ENCODE measurements around the gene OR6B1.

Gene OR6B1

DNA sequence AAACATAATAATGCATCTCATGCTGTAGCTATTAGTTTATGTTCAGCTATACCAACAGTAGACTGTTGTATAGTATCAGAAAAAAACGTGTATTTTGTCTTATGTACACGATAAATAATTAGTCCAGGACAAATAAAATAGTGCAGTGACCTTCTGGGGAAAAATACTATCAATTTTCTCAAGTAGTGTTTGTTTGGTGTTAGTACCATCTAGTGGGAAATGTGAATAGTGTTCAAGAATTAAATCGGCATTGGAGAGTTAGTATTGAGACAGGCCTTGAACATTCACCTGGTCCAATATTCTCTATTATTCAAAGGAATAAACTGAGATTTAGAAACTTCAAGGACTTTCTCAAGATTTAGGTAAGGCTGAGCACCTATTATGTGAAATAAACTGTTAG is 26.9 kb downstream of the OR6B1 start:
- H3K27ac ChIP-seq, result no peak overlapping the region
- TF ChIP-seq ZFX (IDR thresholded peaks at IDR 0.05; ENCODE audit: borderline replicate concordance), result no peak
- TF ChIP-seq, protein P1, sequence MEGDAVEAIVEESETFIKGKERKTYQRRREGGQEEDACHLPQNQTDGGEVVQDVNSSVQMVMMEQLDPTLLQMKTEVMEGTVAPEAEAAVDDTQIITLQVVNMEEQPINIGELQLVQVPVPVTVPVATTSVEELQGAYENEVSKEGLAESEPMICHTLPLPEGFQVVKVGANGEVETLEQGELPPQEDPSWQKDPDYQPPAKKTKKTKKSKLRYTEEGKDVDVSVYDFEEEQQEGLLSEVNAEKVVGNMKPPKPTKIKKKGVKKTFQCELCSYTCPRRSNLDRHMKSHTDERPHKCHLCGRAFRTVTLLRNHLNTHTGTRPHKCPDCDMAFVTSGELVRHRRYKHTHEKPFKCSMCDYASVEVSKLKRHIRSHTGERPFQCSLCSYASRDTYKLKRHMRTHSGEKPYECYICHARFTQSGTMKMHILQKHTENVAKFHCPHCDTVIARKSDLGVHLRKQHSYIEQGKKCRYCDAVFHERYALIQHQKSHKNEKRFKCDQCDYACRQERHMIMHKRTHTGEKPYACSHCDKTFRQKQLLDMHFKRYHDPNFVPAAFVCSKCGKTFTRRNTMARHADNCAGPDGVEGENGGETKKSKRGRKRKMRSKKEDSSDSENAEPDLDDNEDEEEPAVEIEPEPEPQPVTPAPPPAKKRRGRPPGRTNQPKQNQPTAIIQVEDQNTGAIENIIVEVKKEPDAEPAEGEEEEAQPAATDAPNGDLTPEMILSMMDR (IDR thresholded peaks at IDR 0.05), result peak; percentile 74

DNA sequence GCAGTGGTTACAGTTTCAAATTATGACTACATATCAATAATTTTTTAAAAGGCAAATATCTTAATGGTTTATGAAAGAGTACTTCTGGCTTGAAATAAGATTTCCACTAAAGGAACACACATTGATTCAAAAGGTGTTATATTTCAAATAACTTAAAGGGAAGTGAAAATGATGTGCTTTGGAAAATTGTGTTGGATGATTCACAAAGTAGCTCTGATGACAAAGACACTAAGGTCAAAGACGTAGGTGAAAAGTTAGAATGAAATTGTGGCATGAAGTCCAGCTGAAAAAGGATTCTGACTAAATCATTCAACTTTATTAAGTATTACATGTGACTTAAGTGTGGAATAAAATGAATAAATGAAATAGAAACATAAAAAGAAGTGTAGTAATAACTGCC is 27.9 kb downstream of the OR6B1 start:
- TF ChIP-seq, protein P1 (IDR thresholded peaks at IDR 0.05), result no peak
- TF ChIP-seq ZFX (IDR thresholded peaks at IDR 0.05; ENCODE audit: borderline replicate concordance), result no peak
- no peak overlapping the region for H3K27ac ChIP-seq

DNA sequence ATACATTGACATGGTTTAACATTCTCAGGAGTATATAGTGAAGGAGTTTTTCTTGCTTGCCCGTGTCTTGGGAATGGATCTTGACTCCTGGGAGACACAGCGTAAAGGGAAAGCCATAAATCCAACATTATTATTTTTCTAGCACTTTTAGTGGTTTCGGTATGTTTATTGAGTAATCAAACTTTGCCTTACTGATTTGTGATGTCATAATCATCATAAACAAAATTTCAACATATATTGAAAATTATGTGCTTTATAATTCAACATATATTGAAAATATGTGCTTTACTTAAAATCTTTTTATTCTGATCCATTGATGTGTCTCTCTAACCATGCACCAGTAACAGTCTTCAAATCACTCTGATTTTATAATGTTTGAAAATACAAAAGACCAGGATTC is 28.4 kb downstream of the OR6B1 start:
- H3K27ac ChIP-seq, result no peak overlapping the region
- TF ChIP-seq, protein P1 (IDR thresholded peaks at IDR 0.05), result no peak
- TF ChIP-seq ZFX (IDR thresholded peaks at IDR 0.05; ENCODE audit: borderline replicate concordance), result no peak

DNA sequence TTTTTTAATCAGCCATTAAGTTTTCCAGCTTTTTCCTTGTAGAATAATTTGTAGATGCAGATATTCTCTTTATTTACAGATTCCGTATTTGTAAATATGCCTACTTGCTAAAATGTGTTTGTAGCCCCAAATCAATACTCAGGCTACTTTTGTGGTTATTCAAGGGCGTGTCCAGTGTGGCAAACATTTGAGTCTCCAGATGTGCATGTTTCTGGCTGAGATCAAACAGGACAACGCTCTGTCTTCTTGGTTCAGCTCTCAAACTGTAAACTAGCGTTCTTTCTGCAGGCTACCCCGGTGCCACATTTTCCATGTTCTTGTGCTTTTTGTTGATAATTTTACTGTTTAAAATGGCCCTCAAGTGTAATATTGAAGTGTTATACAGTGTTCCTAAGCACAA is 32.4 kb downstream of the OR6B1 start:
- TF ChIP-seq ZFX (IDR thresholded peaks at IDR 0.05; ENCODE audit: borderline replicate concordance), result no peak
- TF ChIP-seq, protein P1 (IDR thresholded peaks at IDR 0.05), result no peak
- no peak overlapping the region for H3K27ac ChIP-seq

DNA sequence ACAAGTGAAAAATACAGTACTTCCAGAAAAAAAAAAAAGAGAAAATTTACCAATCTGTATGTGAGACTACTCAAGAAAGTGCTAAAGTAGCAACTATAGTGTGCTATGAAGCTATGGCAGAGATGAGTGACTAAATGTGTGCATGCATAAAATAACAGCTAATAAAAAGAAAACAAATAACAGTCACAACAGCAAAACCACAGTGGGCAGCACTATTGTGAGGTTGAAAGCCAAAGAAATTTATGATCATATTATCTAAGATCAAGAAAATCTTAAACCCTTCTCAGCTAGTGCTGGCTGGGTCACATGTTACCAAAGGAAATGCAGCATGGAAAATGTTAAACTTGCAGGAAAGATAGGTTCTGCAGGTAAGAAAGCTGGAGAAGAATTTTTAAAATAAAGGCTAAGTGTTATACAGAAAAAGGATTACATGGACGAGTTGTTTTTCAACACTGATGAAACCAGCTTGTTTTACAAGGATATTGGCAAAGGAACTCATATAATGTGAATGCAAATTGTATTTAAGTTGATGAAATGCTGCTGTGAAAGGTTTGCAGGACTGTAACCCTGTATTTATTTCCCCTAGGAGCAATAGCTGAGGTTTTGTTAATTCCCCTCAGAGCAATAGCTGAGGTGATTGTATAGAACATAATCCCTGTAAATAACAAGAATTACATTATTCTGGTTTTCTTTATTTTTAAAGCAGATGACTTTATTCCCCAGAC is 33.0 kb downstream of the OR6B1 start:
- H3K27ac ChIP-seq, result no peak overlapping the region
- TF ChIP-seq, protein P1 (IDR thresholded peaks at IDR 0.05), result no peak
- no peak for TF ChIP-seq ZFX (IDR thresholded peaks at IDR 0.05; ENCODE audit: borderline replicate concordance)

DNA sequence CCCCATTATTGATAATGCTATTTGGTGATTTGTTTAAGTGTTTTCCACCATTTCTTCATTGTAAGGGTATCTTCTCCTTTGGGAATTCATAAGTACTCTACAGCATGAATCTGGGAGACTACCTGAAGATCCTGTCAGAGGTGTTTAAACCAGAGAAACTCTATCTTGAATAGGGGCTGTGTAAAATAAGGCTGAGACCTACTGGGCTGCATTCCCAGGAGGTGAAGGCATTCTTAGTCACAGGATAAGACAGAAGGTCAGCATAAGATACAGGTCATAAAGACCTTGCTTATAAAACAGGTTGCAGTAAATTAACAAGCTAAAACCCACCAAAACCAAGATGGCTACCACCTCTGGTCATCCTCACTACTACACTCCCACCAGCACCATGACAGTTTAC is 35.3 kb downstream of the OR6B1 start:
- TF ChIP-seq ZFX (IDR thresholded peaks at IDR 0.05; ENCODE audit: borderline replicate concordance), result no peak
- TF ChIP-seq, protein P1 (IDR thresholded peaks at IDR 0.05), result no peak
- H3K27ac ChIP-seq, result no peak overlapping the region

DNA sequence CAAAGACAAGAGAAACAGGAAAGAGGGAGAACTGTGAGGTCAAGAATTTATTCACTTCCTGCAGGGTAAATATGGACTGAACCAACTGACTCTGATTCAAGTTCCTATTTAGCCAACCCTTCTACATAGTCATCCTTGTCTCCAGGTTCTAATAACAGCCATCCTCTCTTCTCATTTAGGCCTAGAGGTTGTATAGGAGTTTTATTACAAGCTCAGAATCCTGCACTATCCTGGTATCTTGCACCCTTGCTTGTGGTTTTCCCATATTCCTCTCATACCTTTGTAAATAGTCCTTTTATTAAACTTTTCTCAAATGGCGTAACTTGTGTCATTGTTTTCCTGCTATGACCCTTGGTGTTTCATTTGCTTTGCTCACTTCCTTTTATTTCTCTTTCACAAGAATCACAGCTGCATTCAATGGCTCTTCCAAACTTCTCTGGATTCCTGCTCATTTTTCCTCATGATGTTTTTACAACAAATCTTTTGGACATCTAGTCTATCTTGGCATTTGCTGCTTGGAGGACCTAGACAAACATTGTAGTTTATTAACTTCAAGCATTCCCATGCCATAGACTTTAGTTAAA is 36.3 kb downstream of the OR6B1 start:
- no peak for TF ChIP-seq ZFX (IDR thresholded peaks at IDR 0.05; ENCODE audit: borderline replicate concordance)
- TF ChIP-seq, protein P1 (IDR thresholded peaks at IDR 0.05), result no peak
- H3K27ac ChIP-seq, result no peak overlapping the region

All from 22Rv1 (cell line).